Daoy (cell line): Measurements from ENCODE around the gene TEKT2. TPM values are rescaled to one million over a fixed set of nuclear protein-coding genes. Genes with fewer than 3 reads are reported as not detected.
A peak's percentile ranks its signal among the peaks of the same experiment; 100 is the strongest.

Experiments used
- DNase-seq: peaks from one replicate; pipeline ENCODE4 v3.0.0-alpha.2; 2015; ENCODE audit warnings: low read depth
- total RNA-seq: library from RNA; depleted of rRNA; stranded (reverse); fragments of >200 nt; shearing (Covaris generic); gene quantifications from 2 replicates; pipeline ENCODE4 v1.2.3, GENCODE V29; 2014

Gene TEKT2
- total RNA-seq, 1 experiment from 2014 or later: not detected

- DNase-seq: no peak
Measured at GRCh38 chr1:36106269-36106668, 22.4 kb downstream of the TEKT2 start.

- no peak for DNase-seq
Measured at GRCh38 chr1:36107394-36107793, 23.5 kb downstream of the TEKT2 start.

- peak; percentile 95 for DNase-seq
Measured at GRCh38 chr1:36108314-36108713, 24.4 kb downstream of the TEKT2 start.

GRCh38 chr1:36109041-36109679 is 25.3 kb downstream of the TEKT2 start:
- peak; percentile 95 for DNase-seq

- DNase-seq: no peak
Measured at GRCh38 chr1:36111151-36111550, 27.3 kb downstream of the TEKT2 start.

- no peak for DNase-seq
Measured at GRCh38 chr1:36112823-36113222, 28.9 kb downstream of the TEKT2 start.

GRCh38 chr1:36114371-36114770 is 30.5 kb downstream of the TEKT2 start:
- DNase-seq: no peak

GRCh38 chr1:36115200-36115669 is 31.3 kb downstream of the TEKT2 start:
- DNase-seq: peak; percentile 81

GRCh38 chr1:36115931-36116330 is 32.0 kb downstream of the TEKT2 start:
- peak; percentile 61 for DNase-seq

- DNase-seq: no peak
Measured at GRCh38 chr1:36116901-36117300, 33.0 kb downstream of the TEKT2 start.

- DNase-seq: no peak
Measured at GRCh38 chr1:36118447-36119204, 34.7 kb downstream of the TEKT2 start.

- DNase-seq: no peak
Measured at GRCh38 chr1:36119456-36119855, 35.6 kb downstream of the TEKT2 start.

GRCh38 chr1:36122062-36123030 is 38.5 kb downstream of the TEKT2 start:
- DNase-seq: no peak

GRCh38 chr1:36123356-36123755 is 39.5 kb downstream of the TEKT2 start:
- peak; percentile 52 for DNase-seq

GRCh38 chr1:36124404-36125128 is 40.7 kb downstream of the TEKT2 start:
- DNase-seq: no peak

- DNase-seq: no peak
Measured at GRCh38 chr1:36125129-36125991, 41.5 kb downstream of the TEKT2 start, which contains the start of gene COL8A2. Gene COL8A2 (minus strand): TSS chr1:36125222. CDS start chr1:36100242, 24,980 bp downstream.

GRCh38 chr1:36126005-36126716 is 42.3 kb downstream of the TEKT2 start:
- no peak for DNase-seq

- DNase-seq: no peak
Measured at GRCh38 chr1:36126797-36127500, 43.1 kb downstream of the TEKT2 start.
